Activated CD8-positive, alpha-beta memory T cell treated with anti-CD3 and anti-CD28 coated beads for 36 hours (primary cell): ENCODE measurements around the gene BCR. TPM values are rescaled to one million over a fixed set of nuclear protein-coding genes. Genes with fewer than 3 reads are reported as not detected.

Experiments used
- CTCF ChIA-PET: fragments of 350-600 bp; sonication (Branson Sonifier 250); formaldehyde crosslinking; loops from one replicate; lab custom pipeline; 2021; ENCODE audit warnings: antibody characterized with exemption; lab: Charles Lee
- POLR2A ChIA-PET: fragments of 350-600 bp; sonication (Branson Sonifier 250); formaldehyde crosslinking; loops from one replicate; lab custom pipeline; 2021; ENCODE audit warnings: antibody characterized with exemption; lab: Charles Lee
- total RNA-seq, 2 experiments: library from RNA; stranded (reverse); gene quantifications; one replicate each; pipeline ENCODE4 v1.2.3, GENCODE V29; 2021

BCR gene
- total RNA-seq, 2 experiments from 2014 or later = 29.9 to 34.1 TPM

GRCh38 chr22:23257889-23258825 lies 77.8 kb downstream of the BCR start:
- ChIA-PET POLR2A (no interaction called here), CTCF (no interaction called here)

- CTCF ChIA-PET = no interaction called here
- POLR2A ChIA-PET = no interaction called here
These were observed 78.5 kb downstream of the BCR start for GRCh38 chr22:23258826-23259170.

- CTCF ChIA-PET = no interaction called here
- POLR2A ChIA-PET = no interaction called here
These were observed 79.8 kb downstream of the BCR start for GRCh38 chr22:23259916-23260644.

- ChIA-PET POLR2A (no interaction called here), CTCF (interaction anchor here (0.6 to 0.7 kb wide), 2 partner anchors 21 to 197 kb away, joined by 3 read pairs; no protein-coding TSS in a partner anchor)
These were observed 80.6 kb downstream of the BCR start for GRCh38 chr22:23260645-23261581.

GRCh38 chr22:23261900-23262450 lies 81.7 kb downstream of the BCR start:
- ChIA-PET CTCF (interaction anchor here (0.7 kb wide), 1 partner anchor 20 kb away, joined by 3 read pairs; no protein-coding TSS in a partner anchor), POLR2A (no interaction called here)

GRCh38 chr22:23262518-23263332 lies 82.4 kb downstream of the BCR start:
- CTCF ChIA-PET = no interaction called here
- POLR2A ChIA-PET = no interaction called here

- POLR2A ChIA-PET = no interaction called here
- CTCF ChIA-PET = interaction anchor here (1.1 kb wide), 1 partner anchor 15 kb away, joined by 3 read pairs; no protein-coding TSS in a partner anchor
These were observed 83.6 kb downstream of the BCR start for GRCh38 chr22:23263651-23264555.

- CTCF ChIA-PET = interaction anchor here (1.3 to 1.5 kb wide), 2 partner anchors 17 to 86 kb away, joined by 3 to 5 read pairs; no protein-coding TSS in a partner anchor
- POLR2A ChIA-PET = no interaction called here
These were observed 84.5 kb downstream of the BCR start for GRCh38 chr22:23264610-23265367.

GRCh38 chr22:23265368-23265700 lies 85.0 kb downstream of the BCR start:
- ChIA-PET POLR2A (no interaction called here), CTCF (interaction anchor here (1.3 to 1.5 kb wide), 2 partner anchors 17 to 87 kb away, joined by 3 to 5 read pairs; no protein-coding TSS in a partner anchor)

GRCh38 chr22:23266780-23267179 lies 86.5 kb downstream of the BCR start:
- CTCF ChIA-PET = interaction anchor here (1.4 kb wide), 2 partner anchors 16 to 23 kb away, joined by 3 to 4 read pairs; no protein-coding TSS in a partner anchor

GRCh38 chr22:23267226-23268043 lies 87.1 kb downstream of the BCR start:
- CTCF ChIA-PET = interaction anchor here (1.4 kb wide), 2 partner anchors 16 to 23 kb away, joined by 3 to 4 read pairs; no protein-coding TSS in a partner anchor
- POLR2A ChIA-PET = no interaction called here

More at GRCh38 chr22:23266780-23267179, 86.5 kb downstream of the BCR start:
- POLR2A ChIA-PET = no interaction called here

- CTCF ChIA-PET = interaction anchor here (1.4 kb wide), 1 partner anchor 17 kb away, joined by 3 read pairs; no protein-coding TSS in a partner anchor
- POLR2A ChIA-PET = no interaction called here
These were observed 87.9 kb downstream of the BCR start for GRCh38 chr22:23268139-23268712.

GRCh38 chr22:23268877-23269276 lies 88.6 kb downstream of the BCR start:
- CTCF ChIA-PET = interaction anchor here (1.1 to 1.9 kb wide), 2 partner anchors 13 to 26 kb away, joined by 3 to 4 read pairs; no protein-coding TSS in a partner anchor

GRCh38 chr22:23269441-23270211 lies 89.3 kb downstream of the BCR start:
- ChIA-PET CTCF (interaction anchor here (1.1 to 1.9 kb wide), 2 partner anchors 12 to 26 kb away, joined by 3 to 4 read pairs; no protein-coding TSS in a partner anchor), POLR2A (no interaction called here)

More at GRCh38 chr22:23268877-23269276, 88.6 kb downstream of the BCR start:
- POLR2A ChIA-PET = no interaction called here
